ENCODE results near the gene LBX2.

DNA sequence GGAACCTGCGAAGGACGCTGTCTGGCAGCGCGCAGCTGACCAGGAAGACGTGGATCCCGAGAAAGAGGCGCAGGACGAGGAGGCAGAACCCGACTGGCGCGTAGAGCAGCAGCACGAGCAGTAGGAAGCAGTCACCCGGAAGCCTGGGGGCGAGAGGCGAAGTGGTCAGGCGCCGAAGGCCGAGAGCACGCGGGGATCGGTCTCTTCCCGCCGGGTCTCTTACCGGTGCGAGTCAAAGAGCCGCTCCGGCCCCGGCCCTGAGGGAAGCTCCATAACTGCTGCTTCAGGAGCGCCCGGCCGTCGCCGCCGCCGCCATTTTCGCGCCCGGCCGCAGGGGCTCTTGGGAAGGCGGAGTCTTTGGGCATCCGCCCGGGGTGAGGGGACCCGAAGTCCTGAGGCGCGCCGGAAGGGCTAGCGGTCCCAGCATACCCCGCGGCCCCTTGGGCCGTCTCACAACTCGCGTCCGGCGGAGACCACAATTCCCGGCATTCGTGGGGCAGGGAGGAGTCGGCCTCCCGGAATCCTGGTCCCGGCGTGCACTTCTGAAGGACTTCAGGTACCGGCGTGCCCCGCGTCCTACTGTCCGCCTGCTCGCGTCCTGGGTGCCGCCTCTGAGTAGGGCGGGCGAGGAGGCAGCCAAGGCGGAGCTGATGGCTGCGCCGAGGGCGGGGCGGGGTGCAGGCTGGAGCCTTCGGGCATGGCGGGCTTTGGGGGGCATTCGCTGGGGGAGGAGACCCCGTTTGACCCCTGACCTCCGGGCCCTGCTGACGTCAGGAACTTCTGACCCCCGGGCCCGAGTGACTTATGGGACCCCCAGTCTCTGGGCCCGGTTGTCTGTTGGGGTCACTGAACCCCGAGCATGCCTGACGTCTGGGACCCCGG, 30.2 kb upstream of the LBX2 start, which contains the start of the genes AUP1 and HTRA2:
- TF ChIP-seq TCF7L2 (IDR thresholded peaks at IDR 0.05; ENCODE audit: borderline replicate concordance, extremely low read depth, insufficient read depth, insufficient read length) = peak; percentile 94
- TF ChIP-seq, protein P1, sequence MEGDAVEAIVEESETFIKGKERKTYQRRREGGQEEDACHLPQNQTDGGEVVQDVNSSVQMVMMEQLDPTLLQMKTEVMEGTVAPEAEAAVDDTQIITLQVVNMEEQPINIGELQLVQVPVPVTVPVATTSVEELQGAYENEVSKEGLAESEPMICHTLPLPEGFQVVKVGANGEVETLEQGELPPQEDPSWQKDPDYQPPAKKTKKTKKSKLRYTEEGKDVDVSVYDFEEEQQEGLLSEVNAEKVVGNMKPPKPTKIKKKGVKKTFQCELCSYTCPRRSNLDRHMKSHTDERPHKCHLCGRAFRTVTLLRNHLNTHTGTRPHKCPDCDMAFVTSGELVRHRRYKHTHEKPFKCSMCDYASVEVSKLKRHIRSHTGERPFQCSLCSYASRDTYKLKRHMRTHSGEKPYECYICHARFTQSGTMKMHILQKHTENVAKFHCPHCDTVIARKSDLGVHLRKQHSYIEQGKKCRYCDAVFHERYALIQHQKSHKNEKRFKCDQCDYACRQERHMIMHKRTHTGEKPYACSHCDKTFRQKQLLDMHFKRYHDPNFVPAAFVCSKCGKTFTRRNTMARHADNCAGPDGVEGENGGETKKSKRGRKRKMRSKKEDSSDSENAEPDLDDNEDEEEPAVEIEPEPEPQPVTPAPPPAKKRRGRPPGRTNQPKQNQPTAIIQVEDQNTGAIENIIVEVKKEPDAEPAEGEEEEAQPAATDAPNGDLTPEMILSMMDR (IDR thresholded peaks at IDR 0.05 in 2 of 3, conservative IDR thresholded peaks at IDR 0.05 in 1 of 3; ENCODE audit: borderline replicate concordance in 1 of 3, insufficient read depth in 1 of 3, low read depth in 2 of 3, low read length in 2 of 3) = no peak
- TF ChIP-seq POLR2AphosphoS5 (IDR thresholded peaks at IDR 0.05; ENCODE audit: low read depth, low read length) = peak; percentile 95
- no peak for TF ChIP-seq EZH2 (IDR thresholded peaks at IDR 0.05)
- no peak for TF ChIP-seq SP1 (IDR thresholded peaks at IDR 0.05; ENCODE audit: low read depth)
- no peak for TF ChIP-seq RAD21 (IDR thresholded peaks at IDR 0.05; ENCODE audit: low read depth)
- no peak for TF ChIP-seq SRF (IDR thresholded peaks at IDR 0.05; ENCODE audit: low read depth)
